Measurements from ENCODE around the gene CGRRF1. TPM values are rescaled to one million over a fixed set of nuclear protein-coding genes. Genes with fewer than 3 reads are reported as not detected.

CGRRF1 gene
- total and polyA plus RNA-seq, 2 of the 13 experiments (the other 11 are each of a cell fraction or from before 2014, with no cell fraction given) = 16.8 to 18.2 TPM

GRCh38 chr14:54564868-54565784, 55.4 kb downstream of the CGRRF1 start (continued):
- TF ChIP-seq ZNF609 (CRISPR knock-in tag; IDR thresholded peaks at IDR 0.05; ENCODE audit: borderline replicate concordance) (peak; percentile 10; the same call in 1 of the 2 replicates), NCOA1 (CRISPR knock-in tag; IDR thresholded peaks at IDR 0.05) (peak; percentile 80), PAX8 (CRISPR knock-in tag; IDR thresholded peaks at IDR 0.05; ENCODE audit: borderline replicate concordance) (no peak), PRMT3 (CRISPR knock-in tag; IDR thresholded peaks at IDR 0.05; ENCODE audit: borderline replicate concordance, low read depth) (no peak), ZSCAN21 (CRISPR knock-in tag; IDR thresholded peaks at IDR 0.05; ENCODE audit: borderline replicate concordance) (peak; percentile 93), ZNF143 (CRISPR knock-in tag; IDR thresholded peaks at IDR 0.05) (no peak; the same call in 1 of the 2 replicates), ZNF12 (CRISPR knock-in tag; IDR thresholded peaks at IDR 0.05) (no peak), ZNF17 (CRISPR knock-in tag; IDR thresholded peaks at IDR 0.05) (no peak), SP4 (CRISPR knock-in tag; IDR thresholded peaks at IDR 0.05) (peak; percentile 37; the same call in 1 of the 2 replicates), RFX5 (IDR thresholded peaks at IDR 0.05; ENCODE audit: low read depth, low read length) (no peak), CCAR2 (optimal IDR thresholded peaks at IDR 0.05; ENCODE audit: low read depth, low read length) (no peak), ZSCAN25 (CRISPR knock-in tag; IDR thresholded peaks at IDR 0.05) (peak; percentile 50; the same call in 1 of the 2 replicates)
- TF ChIP-seq, protein P1, sequence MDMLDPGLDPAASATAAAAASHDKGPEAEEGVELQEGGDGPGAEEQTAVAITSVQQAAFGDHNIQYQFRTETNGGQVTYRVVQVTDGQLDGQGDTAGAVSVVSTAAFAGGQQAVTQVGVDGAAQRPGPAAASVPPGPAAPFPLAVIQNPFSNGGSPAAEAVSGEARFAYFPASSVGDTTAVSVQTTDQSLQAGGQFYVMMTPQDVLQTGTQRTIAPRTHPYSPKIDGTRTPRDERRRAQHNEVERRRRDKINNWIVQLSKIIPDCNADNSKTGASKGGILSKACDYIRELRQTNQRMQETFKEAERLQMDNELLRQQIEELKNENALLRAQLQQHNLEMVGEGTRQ (IDR thresholded peaks at IDR 0.05; ENCODE audit: low read depth, low read length) = no peak
- TF ChIP-seq, protein P1 (CRISPR knock-in tag; IDR thresholded peaks at IDR 0.05; ENCODE audit: borderline replicate concordance) = peak; percentile 52; the same call in 1 of the 2 replicates
- TF ChIP-seq, protein P2, sequence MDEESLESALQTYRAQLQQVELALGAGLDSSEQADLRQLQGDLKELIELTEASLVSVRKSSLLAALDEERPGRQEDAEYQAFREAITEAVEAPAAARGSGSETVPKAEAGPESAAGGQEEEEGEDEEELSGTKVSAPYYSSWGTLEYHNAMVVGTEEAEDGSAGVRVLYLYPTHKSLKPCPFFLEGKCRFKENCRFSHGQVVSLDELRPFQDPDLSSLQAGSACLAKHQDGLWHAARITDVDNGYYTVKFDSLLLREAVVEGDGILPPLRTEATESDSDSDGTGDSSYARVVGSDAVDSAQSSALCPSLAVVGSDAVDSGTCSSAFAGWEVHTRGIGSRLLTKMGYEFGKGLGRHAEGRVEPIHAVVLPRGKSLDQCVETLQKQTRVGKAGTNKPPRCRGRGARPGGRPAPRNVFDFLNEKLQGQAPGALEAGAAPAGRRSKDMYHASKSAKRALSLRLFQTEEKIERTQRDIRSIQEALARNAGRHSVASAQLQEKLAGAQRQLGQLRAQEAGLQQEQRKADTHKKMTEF (CRISPR knock-in tag; IDR thresholded peaks at IDR 0.05) = peak; percentile 85
- TF ChIP-seq, protein P3, sequence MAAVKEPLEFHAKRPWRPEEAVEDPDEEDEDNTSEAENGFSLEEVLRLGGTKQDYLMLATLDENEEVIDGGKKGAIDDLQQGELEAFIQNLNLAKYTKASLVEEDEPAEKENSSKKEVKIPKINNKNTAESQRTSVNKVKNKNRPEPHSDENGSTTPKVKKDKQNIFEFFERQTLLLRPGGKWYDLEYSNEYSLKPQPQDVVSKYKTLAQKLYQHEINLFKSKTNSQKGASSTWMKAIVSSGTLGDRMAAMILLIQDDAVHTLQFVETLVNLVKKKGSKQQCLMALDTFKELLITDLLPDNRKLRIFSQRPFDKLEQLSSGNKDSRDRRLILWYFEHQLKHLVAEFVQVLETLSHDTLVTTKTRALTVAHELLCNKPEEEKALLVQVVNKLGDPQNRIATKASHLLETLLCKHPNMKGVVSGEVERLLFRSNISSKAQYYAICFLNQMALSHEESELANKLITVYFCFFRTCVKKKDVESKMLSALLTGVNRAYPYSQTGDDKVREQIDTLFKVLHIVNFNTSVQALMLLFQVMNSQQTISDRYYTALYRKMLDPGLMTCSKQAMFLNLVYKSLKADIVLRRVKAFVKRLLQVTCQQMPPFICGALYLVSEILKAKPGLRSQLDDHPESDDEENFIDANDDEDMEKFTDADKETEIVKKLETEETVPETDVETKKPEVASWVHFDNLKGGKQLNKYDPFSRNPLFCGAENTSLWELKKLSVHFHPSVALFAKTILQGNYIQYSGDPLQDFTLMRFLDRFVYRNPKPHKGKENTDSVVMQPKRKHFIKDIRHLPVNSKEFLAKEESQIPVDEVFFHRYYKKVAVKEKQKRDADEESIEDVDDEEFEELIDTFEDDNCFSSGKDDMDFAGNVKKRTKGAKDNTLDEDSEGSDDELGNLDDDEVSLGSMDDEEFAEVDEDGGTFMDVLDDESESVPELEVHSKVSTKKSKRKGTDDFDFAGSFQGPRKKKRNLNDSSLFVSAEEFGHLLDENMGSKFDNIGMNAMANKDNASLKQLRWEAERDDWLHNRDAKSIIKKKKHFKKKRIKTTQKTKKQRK (IDR thresholded peaks at IDR 0.05; ENCODE audit: low read length) = no peak

Measured in HepG2 (cell line).